ENCODE data around the gene ING3.

Gene ING3

GRCh38 chr7:121026577-121027111 lies 76.1 kb downstream of the ING3 start:
- in situ Hi-C loops (cut with HindIII; ENCODE audit: low sequenced_read_pairs) = no loop called here
- TF ChIP-seq, protein P1, sequence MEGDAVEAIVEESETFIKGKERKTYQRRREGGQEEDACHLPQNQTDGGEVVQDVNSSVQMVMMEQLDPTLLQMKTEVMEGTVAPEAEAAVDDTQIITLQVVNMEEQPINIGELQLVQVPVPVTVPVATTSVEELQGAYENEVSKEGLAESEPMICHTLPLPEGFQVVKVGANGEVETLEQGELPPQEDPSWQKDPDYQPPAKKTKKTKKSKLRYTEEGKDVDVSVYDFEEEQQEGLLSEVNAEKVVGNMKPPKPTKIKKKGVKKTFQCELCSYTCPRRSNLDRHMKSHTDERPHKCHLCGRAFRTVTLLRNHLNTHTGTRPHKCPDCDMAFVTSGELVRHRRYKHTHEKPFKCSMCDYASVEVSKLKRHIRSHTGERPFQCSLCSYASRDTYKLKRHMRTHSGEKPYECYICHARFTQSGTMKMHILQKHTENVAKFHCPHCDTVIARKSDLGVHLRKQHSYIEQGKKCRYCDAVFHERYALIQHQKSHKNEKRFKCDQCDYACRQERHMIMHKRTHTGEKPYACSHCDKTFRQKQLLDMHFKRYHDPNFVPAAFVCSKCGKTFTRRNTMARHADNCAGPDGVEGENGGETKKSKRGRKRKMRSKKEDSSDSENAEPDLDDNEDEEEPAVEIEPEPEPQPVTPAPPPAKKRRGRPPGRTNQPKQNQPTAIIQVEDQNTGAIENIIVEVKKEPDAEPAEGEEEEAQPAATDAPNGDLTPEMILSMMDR (IDR thresholded peaks at IDR 0.05; ENCODE audit: low read depth, low read length) = no peak
- DNase-seq (ENCODE audit: low read depth, low spot score) = no peak

More at GRCh38 chr7:121026577-121027111, 76.1 kb downstream of the ING3 start:
- no peak overlapping the region for H3K4me3 ChIP-seq (ENCODE audit: low read depth, low read length)

Data from astrocyte of the spinal cord (primary cell).